ENCODE data around the gene HS3ST4. TPM values are rescaled to one million over a fixed set of nuclear protein-coding genes. Genes with fewer than 3 reads are reported as not detected.

The HS3ST4 gene
- total RNA-seq, 1 donor, result not detected

DNA sequence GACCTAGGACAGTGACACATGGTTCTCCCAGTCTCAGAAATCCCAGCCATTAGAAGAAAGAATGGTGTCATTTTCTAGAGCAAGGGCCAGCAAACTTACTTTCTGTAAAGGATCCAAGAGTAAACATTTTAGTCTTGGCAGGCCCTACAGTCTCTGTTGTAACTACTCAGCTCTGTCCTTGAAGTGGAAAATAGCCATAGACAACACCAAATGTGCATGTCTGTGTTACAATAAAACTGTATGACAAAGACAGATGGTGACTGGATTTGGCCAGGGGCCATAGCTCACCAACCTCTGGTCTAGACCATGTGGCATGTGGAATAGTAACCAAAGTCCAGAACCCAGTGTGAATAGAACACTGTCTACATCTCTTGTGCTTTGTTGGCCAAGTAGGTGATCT lies 286.5 kb downstream of the HS3ST4 start:
- Histone ChIP-seq H3K36me3 (ENCODE audit: insufficient read depth, low read length) (no peaks in the 10 kb centered on the region), H3K4me2 (ENCODE audit: insufficient read depth, low read length) (no peak overlapping the region), H3K4me1 (ENCODE audit: insufficient read depth, low read length) (no peaks in the 10 kb centered on the region), H3K79me2 (ENCODE audit: insufficient read depth, low read length) (no peaks in the 10 kb centered on the region), H3K27ac (ENCODE audit: low read depth, low read length) (no peak overlapping the region), H3K27me3 (ENCODE audit: insufficient read depth, low read length) (no peaks in the 10 kb centered on the region), H3K9me3 (ENCODE audit: low read depth, low read length) (no peaks in the 10 kb centered on the region), H2AFZ (ENCODE audit: low read length) (no peak overlapping the region), H4K20me1 (ENCODE audit: insufficient read depth, low read length) (no peaks in the 10 kb centered on the region), H3K4me3 (ENCODE audit: insufficient read depth, low read length) (no peak overlapping the region)
- no peak for TF ChIP-seq CTCF (IDR thresholded peaks at IDR 0.05; ENCODE audit: extremely low read depth, low read depth, low read length)
- no peak for DNase-seq (ENCODE audit: insufficient read length, low spot score, missing footprints)

DNA sequence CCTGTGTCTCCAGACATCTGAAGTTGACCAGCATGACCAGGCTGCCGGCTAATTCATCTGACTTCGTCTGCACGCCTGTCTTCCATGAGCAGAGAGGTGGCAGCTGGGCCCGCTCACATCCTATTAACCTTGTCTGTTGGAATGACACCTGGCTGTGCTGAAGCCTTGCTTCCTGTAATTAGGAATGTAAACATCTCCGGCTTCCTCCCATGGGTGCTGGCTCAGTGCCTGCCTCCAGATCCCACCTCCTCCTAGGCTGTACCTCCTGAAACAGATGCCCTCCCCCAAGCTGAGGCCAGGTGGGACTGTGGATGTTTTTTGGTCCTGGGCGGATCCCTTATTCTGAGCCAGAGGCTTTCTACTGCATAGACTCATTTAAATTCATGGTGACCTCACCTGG lies 296.3 kb downstream of the HS3ST4 start:
- no peaks in the 10 kb centered on the region for H3K79me2 ChIP-seq (ENCODE audit: insufficient read depth, low read length)
- no peak overlapping the region for H2AFZ ChIP-seq (ENCODE audit: low read length)
- no peaks in the 10 kb centered on the region for H4K20me1 ChIP-seq (ENCODE audit: insufficient read depth, low read length)
- H3K4me3 ChIP-seq (ENCODE audit: insufficient read depth, low read length), result no peak overlapping the region
- no peak for TF ChIP-seq CTCF (IDR thresholded peaks at IDR 0.05; ENCODE audit: extremely low read depth, low read depth, low read length)
- no peaks in the 10 kb centered on the region for H3K36me3 ChIP-seq (ENCODE audit: insufficient read depth, low read length)
- no peaks in the 10 kb centered on the region for H3K4me1 ChIP-seq (ENCODE audit: insufficient read depth, low read length)
- no peaks in the 10 kb centered on the region for H3K9me3 ChIP-seq (ENCODE audit: low read depth, low read length)
- H3K4me2 ChIP-seq (ENCODE audit: insufficient read depth, low read length), result no peak overlapping the region
- H3K27me3 ChIP-seq (ENCODE audit: insufficient read depth, low read length), result no peaks in the 10 kb centered on the region
- H3K27ac ChIP-seq (ENCODE audit: low read depth, low read length), result no peak overlapping the region
- no peak for DNase-seq (ENCODE audit: insufficient read length, low spot score, missing footprints)

DNA sequence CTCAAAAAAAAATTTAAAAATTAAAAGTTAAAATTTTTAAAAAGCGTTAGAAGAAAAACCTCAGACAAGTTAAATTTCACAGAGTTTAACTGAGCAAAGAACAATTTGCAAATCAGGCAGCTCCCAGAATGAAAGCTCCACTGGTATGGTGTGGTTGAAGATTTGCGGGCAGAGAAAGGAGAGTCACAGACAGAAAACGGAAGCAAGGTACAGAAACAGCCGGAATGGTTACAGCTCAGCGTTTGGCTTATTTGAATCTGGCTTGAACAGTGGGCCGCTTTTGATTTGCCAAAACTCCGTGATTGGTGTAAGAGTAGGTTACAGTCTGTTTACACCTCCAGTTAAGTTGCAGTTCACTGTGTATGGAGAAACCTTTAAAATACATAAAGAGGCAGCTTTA lies 297.1 kb downstream of the HS3ST4 start:
- H2AFZ ChIP-seq (ENCODE audit: low read length), result no peak overlapping the region
- no peaks in the 10 kb centered on the region for H3K9me3 ChIP-seq (ENCODE audit: low read depth, low read length)
- no peak for TF ChIP-seq CTCF (IDR thresholded peaks at IDR 0.05; ENCODE audit: extremely low read depth, low read depth, low read length)

DNA sequence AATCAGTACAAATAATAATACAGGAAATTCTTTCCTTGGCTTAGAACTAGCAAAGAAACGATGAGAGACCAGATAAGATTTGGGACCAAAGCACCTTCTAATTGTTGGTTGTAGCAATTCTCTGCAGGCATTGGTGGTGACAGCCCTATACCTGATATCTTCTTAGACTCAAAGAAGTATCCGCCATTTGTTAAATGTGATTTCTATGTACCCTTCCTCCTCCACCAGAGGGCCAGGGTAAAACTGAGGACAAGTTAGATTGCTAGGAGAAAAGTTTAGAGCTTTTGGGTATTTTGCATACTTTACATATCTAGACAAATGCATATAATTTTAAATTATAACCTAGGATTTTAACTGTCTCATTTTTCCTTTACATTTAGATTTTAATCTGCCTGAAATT lies 304.3 kb downstream of the HS3ST4 start:
- TF ChIP-seq CTCF (IDR thresholded peaks at IDR 0.05; ENCODE audit: extremely low read depth, low read depth, low read length), result no peak
- H3K27me3 ChIP-seq (ENCODE audit: insufficient read depth, low read length), result no peaks in the 10 kb centered on the region
- no peaks in the 10 kb centered on the region for H4K20me1 ChIP-seq (ENCODE audit: insufficient read depth, low read length)
- H3K4me2 ChIP-seq (ENCODE audit: insufficient read depth, low read length), result no peak overlapping the region
- H3K79me2 ChIP-seq (ENCODE audit: insufficient read depth, low read length), result no peaks in the 10 kb centered on the region
- DNase-seq (ENCODE audit: insufficient read length, low spot score, missing footprints), result no peak
- no peaks in the 10 kb centered on the region for H3K4me1 ChIP-seq (ENCODE audit: insufficient read depth, low read length)
- no peak overlapping the region for H2AFZ ChIP-seq (ENCODE audit: low read length)
- no peak overlapping the region for H3K27ac ChIP-seq (ENCODE audit: low read depth, low read length)
- no peak overlapping the region for H3K4me3 ChIP-seq (ENCODE audit: insufficient read depth, low read length)
- H3K36me3 ChIP-seq (ENCODE audit: insufficient read depth, low read length), result no peaks in the 10 kb centered on the region
- no peaks in the 10 kb centered on the region for H3K9me3 ChIP-seq (ENCODE audit: low read depth, low read length)

More for the DNA sequence above, 297.1 kb downstream of the HS3ST4 start:
- H3K79me2 ChIP-seq (ENCODE audit: insufficient read depth, low read length), result no peaks in the 10 kb centered on the region
- no peak overlapping the region for H3K4me3 ChIP-seq (ENCODE audit: insufficient read depth, low read length)
- H3K4me1 ChIP-seq (ENCODE audit: insufficient read depth, low read length), result no peaks in the 10 kb centered on the region
- H3K27ac ChIP-seq (ENCODE audit: low read depth, low read length), result no peak overlapping the region
- H3K27me3 ChIP-seq (ENCODE audit: insufficient read depth, low read length), result no peaks in the 10 kb centered on the region
- no peaks in the 10 kb centered on the region for H3K36me3 ChIP-seq (ENCODE audit: insufficient read depth, low read length)
- no peaks in the 10 kb centered on the region for H4K20me1 ChIP-seq (ENCODE audit: insufficient read depth, low read length)
- no peak overlapping the region for H3K4me2 ChIP-seq (ENCODE audit: insufficient read depth, low read length)
- no peak for DNase-seq (ENCODE audit: insufficient read length, low spot score, missing footprints)

All from osteoblast (primary cell).